Thymus (tissue), 11 donors: Measurements from ENCODE around the gene SLK. TPM values are rescaled to one million over a fixed set of nuclear protein-coding genes. Genes with fewer than 3 reads are reported as not detected.

Source experiments
- DNase-seq, 9 donors: peaks; one replicate each; pipeline ENCODE4 v3.0.0-alpha.2; 2013; ENCODE audit warnings: low spot score in 9 of 9, low read depth in 6 of 9, missing footprints in 1 of 9
- H3K27ac ChIP-seq, 2 donors: one replicate each; pipeline ENCODE4 v1.5.1; 2013; ENCODE audit warnings: control low read depth in 1 of 2, low read depth in 1 of 2, low read length in 1 of 2, mild to moderate bottlenecking in 1 of 2, moderate library complexity in 1 of 2
- H3K27me3 ChIP-seq, 2 donors: one replicate each; pipeline ENCODE4 v1.5.1; 2013; ENCODE audit warnings: low read length in 1 of 2; ENCODE audit not compliant: control insufficient read depth in 2 of 2, insufficient read depth in 1 of 2
- H3K36me3 ChIP-seq, 2 donors: one replicate each; pipeline ENCODE4 v1.5.1; 2013; ENCODE audit warnings: low read length in 1 of 2, mild to moderate bottlenecking in 1 of 2, moderate library complexity in 1 of 2; ENCODE audit not compliant: control insufficient read depth in 2 of 2, insufficient read depth in 2 of 2
- H3K4me1 ChIP-seq, 2 donors: one replicate each; pipeline ENCODE4 v1.5.1; 2013; ENCODE audit warnings: low read length in 2 of 2; ENCODE audit not compliant: control insufficient read depth in 2 of 2, insufficient read depth in 2 of 2
- H3K4me3 ChIP-seq, 2 donors: one replicate each; pipeline ENCODE4 v1.5.1; 2013; ENCODE audit warnings: low read length in 2 of 2, control low read depth in 1 of 2, mild to moderate bottlenecking in 1 of 2
- H3K9me3 ChIP-seq, 2 donors: one replicate each; pipeline ENCODE4 v1.5.1; 2013; ENCODE audit warnings: low read length in 1 of 2, mild to moderate bottlenecking in 1 of 2; ENCODE audit not compliant: control insufficient read depth in 2 of 2, insufficient read depth in 1 of 2
- WGBS: extraction: QIAGEN DNeasy Blood & Tissue Kit; methylation state at CpG from one replicate; pipeline ENCODE4 v1.1.7; 2013; 5-methylcytosine and 5-hydroxymethylcytosine counted together
- polyA plus RNA-seq: library from polyadenylated mRNA; stranded (reverse); fragments of 200-250 nt; gene quantifications from one replicate; pipeline ENCODE4 v1.2.3, GENCODE V29; 2013
- total RNA-seq: library from RNA; stranded (reverse); fragments of 120-200 nt; gene quantifications from one replicate; pipeline ENCODE4 v1.2.4, GENCODE V29; 2013
- donor health status: healthy.

SLK gene
- total and polyA plus RNA-seq, 2 donors = 16.9 to 33.5 TPM

DNA sequence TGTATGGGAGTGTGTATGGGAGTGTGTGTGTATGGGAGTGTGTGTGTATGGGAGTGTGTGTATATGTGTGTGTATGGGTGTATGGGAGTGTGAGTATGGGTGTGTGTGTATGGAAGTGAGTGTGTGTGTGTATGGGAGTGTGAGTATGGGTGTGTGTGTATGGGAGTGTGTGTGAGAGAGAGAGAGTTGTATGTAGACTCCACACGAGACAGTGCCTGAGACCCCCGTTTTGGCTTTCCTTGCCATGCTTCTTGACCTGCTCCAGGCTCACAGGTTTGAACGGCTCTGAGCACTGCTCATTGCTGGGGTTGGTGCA is 69.1 kb downstream of the SLK start:
- no peaks in the 10 kb centered on the region for H3K4me1 ChIP-seq
- 96% methylated on average over 3 of the region's 3 CpGs for WGBS

DNA sequence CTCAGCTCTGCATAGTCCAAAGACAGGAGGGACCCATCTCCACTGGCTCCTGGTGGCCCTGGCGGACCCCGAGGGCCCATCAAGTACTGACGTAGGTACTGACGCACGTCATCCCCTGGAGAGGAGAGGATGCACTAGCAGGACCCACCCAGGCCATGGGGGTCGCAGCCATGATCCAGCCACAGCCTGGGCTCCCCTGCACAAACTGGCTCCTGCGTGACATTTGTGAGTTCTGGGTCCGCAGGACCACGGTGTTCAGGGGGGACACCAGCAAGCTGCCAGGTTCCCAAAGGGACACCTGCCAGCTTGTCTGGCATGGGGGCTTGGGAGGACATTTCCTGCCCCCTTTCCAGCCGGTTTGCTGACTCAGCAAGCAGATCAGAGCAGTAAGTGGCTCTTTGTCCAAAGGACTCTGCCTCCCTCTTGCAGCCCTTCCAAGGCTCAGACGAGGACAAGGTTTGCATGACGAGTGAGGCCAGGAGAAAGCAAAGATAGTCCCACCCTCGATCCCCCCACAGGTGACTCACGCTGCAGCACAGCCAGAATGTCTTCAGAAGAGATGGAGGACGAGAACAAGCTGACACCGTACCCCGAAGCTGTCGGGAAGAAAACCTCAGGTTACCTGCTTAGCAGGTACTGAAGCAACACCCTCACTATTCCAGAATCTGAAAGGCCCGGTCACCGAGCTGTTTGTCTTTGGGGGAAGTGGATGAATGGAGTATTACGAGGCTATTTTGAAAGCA is 69.7 kb downstream of the SLK start:
- no peaks in the 10 kb centered on the region for H3K4me1 ChIP-seq
- H3K9me3 ChIP-seq = peaks cover 0 to 5% of the 10 kb centered on the region in 2 donors
- DNase-seq = no peak
- H3K27me3 ChIP-seq = no peaks in the 10 kb centered on the region
- no peak overlapping the region for H3K27ac ChIP-seq
- H3K36me3 ChIP-seq = peaks cover 4 to 16% of the 10 kb centered on the region in 2 donors
- H3K4me3 ChIP-seq = no peak overlapping the region
- WGBS = 88% methylated on average over 21 of the region's 21 CpGs

More for the DNA sequence above, 69.1 kb downstream of the SLK start:
- Histone ChIP-seq H3K27me3 (no peaks in the 10 kb centered on the region), H3K27ac (no peak overlapping the region), H3K4me3 (no peak overlapping the region), H3K36me3 (peaks cover 4 to 19% of the 10 kb centered on the region in 2 donors), H3K9me3 (peaks cover 0 to 6% of the 10 kb centered on the region in 2 donors)
- DNase-seq = no peak

DNA sequence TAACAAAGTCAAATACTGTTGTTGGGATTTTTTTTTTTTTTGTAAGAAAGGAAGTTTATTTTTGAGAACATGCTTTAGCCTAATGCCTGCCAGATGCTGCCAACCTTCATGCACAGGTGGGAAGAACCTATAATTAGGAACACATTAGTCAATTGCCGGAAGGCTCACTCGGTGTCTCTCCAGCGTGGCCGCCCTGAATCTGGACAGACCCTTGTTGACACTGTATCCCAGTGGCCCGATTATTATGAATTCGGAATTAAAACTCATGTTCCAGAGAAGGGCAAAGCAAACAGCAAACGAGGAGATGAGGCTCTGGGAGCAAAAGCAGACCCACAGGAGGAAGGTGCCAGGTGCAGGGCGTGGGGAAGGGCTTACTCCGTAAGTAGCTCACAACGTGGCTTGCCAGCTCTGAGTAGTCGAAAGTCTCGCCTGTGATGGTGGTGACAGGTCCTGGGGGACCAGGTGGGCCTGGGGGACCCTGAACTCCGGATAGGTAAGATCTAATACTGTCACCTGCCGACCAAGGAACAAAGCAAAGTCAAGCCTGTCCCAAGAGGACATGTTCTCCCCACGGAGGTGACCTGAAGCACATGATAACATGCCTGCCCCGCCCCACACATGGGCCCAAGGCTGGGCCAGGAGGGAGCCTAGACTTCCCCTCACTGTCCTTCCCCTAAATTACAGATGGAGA is 70.5 kb downstream of the SLK start:
- no peak for DNase-seq
- Histone ChIP-seq H3K9me3 (peaks cover 0 to 4% of the 10 kb centered on the region in 2 donors), H3K36me3 (peaks cover under 1 to 14% of the 10 kb centered on the region in 2 donors), H3K4me3 (no peak overlapping the region), H3K4me1 (no peaks in the 10 kb centered on the region), H3K27me3 (no peaks in the 10 kb centered on the region), H3K27ac (no peak overlapping the region)
- 88% methylated on average over 16 of the region's 16 CpGs for WGBS

DNA sequence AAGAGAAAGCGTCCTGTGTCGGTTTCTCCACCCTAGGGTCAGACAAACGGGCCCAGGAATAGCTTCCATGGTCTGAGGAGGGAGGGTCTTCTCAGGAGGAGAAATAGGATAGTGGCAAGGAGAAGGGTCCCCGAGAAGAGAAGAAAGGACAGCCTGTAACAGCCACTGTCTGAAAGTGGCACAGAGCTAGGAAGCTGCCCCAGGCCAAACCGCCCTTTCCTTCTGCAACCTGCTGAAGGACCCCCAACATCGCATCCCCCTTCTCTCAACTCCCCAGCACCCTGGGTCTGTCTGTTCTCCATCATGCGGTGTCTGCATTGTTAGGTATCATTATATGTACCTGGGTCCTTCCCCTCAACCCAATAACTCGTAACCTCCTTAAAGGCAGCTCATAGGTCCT is 71.6 kb downstream of the SLK start:
- Histone ChIP-seq H3K36me3 (peaks cover 0 to 6% of the 10 kb centered on the region in 2 donors), H3K4me1 (no peaks in the 10 kb centered on the region), H3K4me3 (no peak overlapping the region), H3K27me3 (no peaks in the 10 kb centered on the region), H3K27ac (no peak overlapping the region), H3K9me3 (peaks cover 0 to 4% of the 10 kb centered on the region in 2 donors)
- WGBS = 98% methylated on average over 8 of the region's 8 CpGs
- DNase-seq = no peak

DNA sequence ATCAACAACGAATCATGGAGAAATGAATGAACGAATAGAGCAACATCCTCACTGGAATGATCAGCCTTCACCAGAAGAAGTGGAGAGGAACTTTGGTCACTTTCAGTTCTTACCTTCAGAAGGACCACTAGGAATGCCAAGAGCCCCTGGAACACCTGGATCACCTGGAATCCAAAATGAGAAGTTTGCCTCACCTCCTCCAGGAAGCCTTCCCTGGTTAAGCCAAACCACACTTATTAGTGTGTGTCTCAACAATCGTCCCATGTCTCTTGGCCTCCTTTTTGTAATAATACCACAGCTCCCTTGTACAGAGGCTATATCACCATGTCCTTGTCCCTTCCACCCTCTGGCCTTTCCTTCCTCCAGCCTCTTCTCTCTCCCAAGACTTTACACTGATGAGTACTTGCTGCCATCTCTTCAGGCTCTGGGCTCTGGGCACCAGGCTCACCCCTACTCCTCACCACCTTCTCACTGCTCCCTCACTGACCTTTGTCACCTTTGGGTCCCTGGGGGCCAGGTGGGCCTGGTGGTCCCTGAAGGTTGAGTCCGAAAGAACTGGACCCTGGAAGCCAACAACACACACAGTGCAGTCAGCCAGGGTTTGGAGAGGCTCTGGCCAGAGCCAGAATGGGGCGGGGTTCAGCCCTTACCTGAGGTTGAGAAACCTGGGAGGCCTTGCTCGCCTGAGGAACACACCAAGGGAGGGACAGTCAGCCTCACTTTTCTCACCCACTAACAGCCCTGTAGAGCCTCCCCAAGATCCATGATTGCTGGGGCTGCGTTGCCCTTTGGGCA is 72.2 kb downstream of the SLK start:
- 95% methylated on average over 7 of the region's 7 CpGs for WGBS
- DNase-seq = no peak

DNA sequence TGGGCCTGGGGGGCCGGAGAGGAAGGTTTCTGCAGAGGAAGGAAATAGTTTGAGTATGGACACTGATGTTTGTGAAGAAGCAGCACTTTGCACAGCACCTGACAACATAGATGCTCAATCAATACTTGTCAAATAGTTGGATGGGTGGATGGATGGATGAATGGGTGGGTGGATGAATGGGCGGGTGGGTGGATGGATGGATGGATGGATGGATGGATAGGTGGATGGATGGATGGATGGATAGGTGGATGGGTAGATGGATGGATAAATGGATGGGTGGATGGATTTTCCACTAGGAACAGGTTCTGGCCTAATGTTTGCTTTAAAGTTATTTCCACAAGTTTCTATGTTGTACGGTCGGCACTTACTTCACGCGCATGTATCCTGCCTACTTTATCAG is 73.4 kb downstream of the SLK start:
- DNase-seq = no peak
- H3K9me3 ChIP-seq = peaks cover 0 to under 1% of the 10 kb centered on the region in 2 donors
- no peaks in the 10 kb centered on the region for H3K27me3 ChIP-seq
- H3K27ac ChIP-seq = no peak overlapping the region
- WGBS = 82% methylated on average over 6 of the region's 6 CpGs
- no peak overlapping the region for H3K4me3 ChIP-seq
- no peaks in the 10 kb centered on the region for H3K4me1 ChIP-seq
- H3K36me3 ChIP-seq = no peaks in the 10 kb centered on the region

More for the DNA sequence above, 72.2 kb downstream of the SLK start:
- H3K27ac ChIP-seq = no peak overlapping the region
- no peak overlapping the region for H3K4me3 ChIP-seq
- H3K27me3 ChIP-seq = no peaks in the 10 kb centered on the region
- no peaks in the 10 kb centered on the region for H3K4me1 ChIP-seq
- H3K9me3 ChIP-seq = peaks cover 0 to 4% of the 10 kb centered on the region in 2 donors
- peaks cover 0 to 3% of the 10 kb centered on the region in 2 donors for H3K36me3 ChIP-seq

DNA sequence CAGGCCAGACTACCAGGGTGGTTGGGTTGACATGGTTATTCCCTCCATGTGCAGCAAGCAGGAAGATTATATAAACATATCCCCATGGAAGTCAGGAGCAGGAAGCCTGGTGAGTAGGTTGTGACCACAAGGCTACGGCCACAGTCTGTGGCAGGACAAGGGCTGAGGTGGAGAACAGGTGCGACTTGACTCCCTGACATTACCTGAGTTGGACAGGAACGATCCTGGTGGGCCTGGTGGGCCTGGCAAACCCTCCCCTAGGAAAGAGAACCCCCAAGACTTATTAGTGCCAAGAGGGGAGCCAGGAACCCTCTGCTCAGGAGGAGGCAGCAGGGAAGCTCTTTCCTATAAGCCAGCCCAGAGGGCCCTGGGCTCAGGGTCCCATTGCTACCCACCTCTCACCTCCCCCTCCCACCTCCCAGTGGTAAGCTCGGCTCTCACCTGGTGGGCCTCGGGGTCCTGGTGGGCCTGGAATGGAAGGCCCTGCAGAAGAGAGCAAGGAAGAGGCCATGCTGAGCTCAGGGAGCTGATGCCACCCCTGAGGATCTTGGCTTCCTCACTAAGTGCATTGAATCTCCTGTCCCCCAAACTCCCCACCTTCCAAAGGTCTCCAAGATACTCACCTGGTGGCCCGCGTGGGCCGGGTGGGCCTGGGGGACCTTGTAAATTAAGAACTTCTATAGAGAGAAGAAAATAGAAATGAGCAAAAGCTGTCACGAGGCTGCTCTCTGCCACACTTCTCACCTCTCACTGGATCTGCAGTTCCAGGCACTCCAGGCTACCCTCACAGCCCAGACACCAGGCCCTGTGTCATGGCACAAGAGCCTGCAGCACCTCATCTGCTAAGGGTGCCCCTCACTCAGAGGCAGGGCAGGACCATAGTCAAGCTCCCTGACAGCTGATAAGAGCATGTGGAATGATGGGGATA is 74.2 kb downstream of the SLK start:
- H3K27me3 ChIP-seq = no peaks in the 10 kb centered on the region
- DNase-seq = no peak
- no peaks in the 10 kb centered on the region for H3K4me1 ChIP-seq
- H3K27ac ChIP-seq = no peak overlapping the region
- WGBS = 91% methylated on average over 9 of the region's 9 CpGs
- H3K36me3 ChIP-seq = no peaks in the 10 kb centered on the region
- H3K4me3 ChIP-seq = no peak overlapping the region
- H3K9me3 ChIP-seq = no peaks in the 10 kb centered on the region

DNA sequence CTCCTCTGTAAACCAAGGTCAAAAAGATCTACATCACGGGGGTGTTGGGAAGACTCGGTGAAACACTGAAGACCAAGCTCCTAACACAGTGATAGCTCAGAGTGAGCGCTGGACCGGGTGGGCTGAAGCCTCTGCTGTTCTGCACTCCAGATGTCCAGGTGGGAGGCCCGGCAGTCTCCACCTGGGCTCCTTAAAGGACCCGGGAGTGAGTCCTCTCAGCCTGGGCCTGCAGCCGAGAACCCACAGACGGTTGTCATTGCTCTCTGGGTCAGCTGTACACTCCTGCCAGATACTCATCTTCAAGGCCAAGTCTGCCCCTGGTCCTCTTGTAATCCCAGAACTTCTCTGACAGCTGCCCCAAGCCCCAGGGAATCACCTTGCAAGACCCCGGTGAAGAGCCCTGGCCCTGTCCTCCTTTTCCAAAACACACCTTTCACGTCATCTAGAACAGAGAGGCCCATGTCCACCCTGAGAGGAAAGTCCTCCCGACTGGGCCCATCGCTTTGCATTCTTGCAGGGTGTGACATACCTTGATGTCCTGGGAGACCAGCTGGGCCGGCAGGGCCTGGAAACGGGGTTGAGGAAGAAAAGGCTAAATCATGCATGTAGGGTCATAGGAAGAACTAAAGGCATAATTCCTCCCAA is 75.1 kb downstream of the SLK start:
- H3K4me1 ChIP-seq = no peaks in the 10 kb centered on the region
- no peak overlapping the region for H3K4me3 ChIP-seq
- H3K27ac ChIP-seq = no peak overlapping the region
- WGBS = 93% methylated on average over 14 of the region's 14 CpGs
- no peak for DNase-seq
- no peaks in the 10 kb centered on the region for H3K9me3 ChIP-seq
- H3K27me3 ChIP-seq = no peaks in the 10 kb centered on the region
- no peaks in the 10 kb centered on the region for H3K36me3 ChIP-seq
